Fibroblast of mammary gland (primary cell): ENCODE results near the gene CT47A1.
"Not testable (repeated sequence)": the region's sequence is repeated elsewhere in the genome, so short reads cannot be mapped to it uniquely, and the experiment has no call there.

Experiments
- DNase-seq: peaks from one replicate; pipeline ENCODE4 v3.0.0-alpha.2; 2010; ENCODE audit warnings: low read depth
- H3K4me3 ChIP-seq: 2 replicates; pipeline ENCODE4 v1.5.1; 2011; ENCODE audit warnings: low read depth, mild to moderate bottlenecking, low read length, moderate library complexity; ENCODE audit not compliant: control insufficient read depth
- TF ChIP-seq, protein P1 (sequence below): conservative IDR thresholded peaks from 2 replicates; pipeline ENCODE4 v1.5.1; 2011; ENCODE audit warnings: low read depth, low read length, inconsistent platforms; ENCODE audit not compliant: control insufficient read depth, insufficient read depth

The CT47A1 gene

DNA sequence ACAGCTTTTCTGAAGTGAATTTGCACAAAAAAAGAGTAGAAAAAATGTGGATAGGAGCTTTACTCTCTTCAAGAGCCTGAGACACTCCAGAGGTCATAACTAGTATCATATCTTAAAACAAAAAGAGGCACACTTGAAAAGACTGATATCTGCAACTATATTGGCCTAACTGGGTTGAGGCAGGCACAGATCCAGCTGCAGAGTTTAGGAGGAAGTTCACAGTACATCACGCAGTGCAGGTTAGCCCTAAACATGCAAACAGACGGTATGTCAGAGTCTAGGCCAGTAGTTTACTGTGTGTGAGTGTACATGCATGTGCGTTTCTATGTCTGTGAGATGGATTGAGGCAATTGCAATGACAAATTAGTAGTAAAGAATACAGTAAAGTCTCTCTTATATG lies 24.2 kb upstream of the CT47A1 start:
- no peak overlapping the region for H3K4me3 ChIP-seq
- TF ChIP-seq, protein P1, sequence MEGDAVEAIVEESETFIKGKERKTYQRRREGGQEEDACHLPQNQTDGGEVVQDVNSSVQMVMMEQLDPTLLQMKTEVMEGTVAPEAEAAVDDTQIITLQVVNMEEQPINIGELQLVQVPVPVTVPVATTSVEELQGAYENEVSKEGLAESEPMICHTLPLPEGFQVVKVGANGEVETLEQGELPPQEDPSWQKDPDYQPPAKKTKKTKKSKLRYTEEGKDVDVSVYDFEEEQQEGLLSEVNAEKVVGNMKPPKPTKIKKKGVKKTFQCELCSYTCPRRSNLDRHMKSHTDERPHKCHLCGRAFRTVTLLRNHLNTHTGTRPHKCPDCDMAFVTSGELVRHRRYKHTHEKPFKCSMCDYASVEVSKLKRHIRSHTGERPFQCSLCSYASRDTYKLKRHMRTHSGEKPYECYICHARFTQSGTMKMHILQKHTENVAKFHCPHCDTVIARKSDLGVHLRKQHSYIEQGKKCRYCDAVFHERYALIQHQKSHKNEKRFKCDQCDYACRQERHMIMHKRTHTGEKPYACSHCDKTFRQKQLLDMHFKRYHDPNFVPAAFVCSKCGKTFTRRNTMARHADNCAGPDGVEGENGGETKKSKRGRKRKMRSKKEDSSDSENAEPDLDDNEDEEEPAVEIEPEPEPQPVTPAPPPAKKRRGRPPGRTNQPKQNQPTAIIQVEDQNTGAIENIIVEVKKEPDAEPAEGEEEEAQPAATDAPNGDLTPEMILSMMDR: no peak
- no peak for DNase-seq

DNA sequence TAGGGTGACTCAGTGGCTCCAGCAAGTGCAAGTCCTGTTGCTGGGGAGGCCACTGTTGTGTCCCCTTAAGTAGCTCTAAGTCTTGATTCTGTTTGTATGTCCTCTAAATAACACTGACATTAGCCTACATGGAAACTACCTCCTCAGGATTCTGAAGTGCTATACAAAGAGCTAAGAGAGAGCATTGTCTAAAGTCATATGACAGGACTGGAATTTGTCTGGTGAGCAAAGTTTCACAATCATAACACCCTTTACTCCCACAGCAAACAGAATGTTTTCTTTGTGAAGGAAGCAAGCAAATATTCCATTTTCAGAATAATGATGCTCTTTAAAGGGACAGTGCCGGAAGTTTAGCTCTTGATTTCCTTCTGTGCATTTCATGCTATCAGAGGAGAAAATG lies 23.4 kb upstream of the CT47A1 start:
- H3K4me3 ChIP-seq: no peak overlapping the region
- TF ChIP-seq, protein P1: no peak
- DNase-seq: peak; percentile 23

DNA sequence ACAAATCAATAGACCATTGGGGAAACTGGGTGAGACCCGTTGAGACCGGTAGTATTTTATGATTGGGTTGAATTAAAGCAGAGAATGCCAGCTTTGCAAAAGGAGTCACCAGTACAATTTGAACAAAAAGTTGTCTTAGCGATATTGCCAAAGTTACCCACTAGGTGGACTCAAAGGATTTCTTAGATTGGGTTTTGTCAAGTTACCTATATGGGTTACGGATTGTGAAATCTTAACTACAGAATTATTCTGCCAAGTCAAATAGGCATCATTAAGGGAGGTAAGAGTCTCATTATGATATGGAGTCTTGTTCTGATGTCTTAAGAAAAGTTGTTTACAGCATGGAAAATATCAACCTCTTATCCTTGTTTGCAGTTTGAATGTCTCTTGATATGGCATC lies 15.0 kb upstream of the CT47A1 start:
- H3K4me3 ChIP-seq: no peak overlapping the region
- TF ChIP-seq, protein P1: peak; percentile 47
- DNase-seq: peak; percentile 57

DNA sequence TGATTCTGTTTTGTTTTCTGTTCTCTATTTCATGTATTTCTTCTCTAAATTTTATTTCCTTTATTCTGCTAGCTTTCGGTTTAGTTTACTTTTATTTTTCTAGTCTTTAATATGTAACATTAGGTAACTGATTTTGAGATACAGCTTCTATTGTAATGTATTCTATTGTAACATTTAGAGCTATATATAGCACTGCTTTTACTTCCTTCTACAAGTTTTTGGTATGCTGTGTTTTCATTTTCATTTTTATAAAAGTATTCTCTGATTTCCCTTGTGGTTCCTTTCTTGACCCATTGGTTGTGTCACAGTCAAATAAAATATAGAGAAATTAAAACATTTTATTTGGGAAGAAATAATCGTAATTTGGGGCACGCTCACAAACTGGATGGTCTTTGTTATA lies 13.9 kb upstream of the CT47A1 start:
- TF ChIP-seq, protein P1: no peak
- DNase-seq: no peak
- no peak overlapping the region for H3K4me3 ChIP-seq

DNA sequence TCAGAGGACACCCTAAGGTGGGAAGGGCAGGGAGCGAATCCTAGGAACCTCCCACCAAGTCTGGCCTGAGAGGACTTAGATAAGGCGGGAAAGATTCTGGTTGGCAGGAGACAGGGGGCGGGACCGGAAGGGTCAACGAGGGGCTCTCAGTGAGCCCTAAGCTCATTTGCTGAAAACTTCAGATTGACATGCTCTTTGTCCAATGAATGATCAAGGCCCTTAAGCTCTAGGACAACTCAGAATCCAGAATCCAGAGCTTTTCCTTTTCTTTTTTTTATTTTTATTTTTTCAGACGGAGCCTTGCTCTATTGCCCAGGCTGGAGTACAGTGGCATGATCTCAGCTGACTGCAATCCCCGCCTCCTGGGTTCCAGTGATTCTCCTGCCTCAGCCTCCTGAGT lies 29.1 kb downstream of the CT47A1 start, which contains the start of gene CT47A7:
Gene CT47A7 (minus strand): TSS at position 101 of the 400 bp plus-strand sequence. CDS start 255 bp downstream, outside the sequence.
- not testable (repeated sequence) for DNase-seq

More for the DNA sequence above, 29.1 kb downstream of the CT47A1 start, which contains the start of gene CT47A7:
- H3K4me3 ChIP-seq: not testable (repeated sequence)
